DND-41 (cell line): ENCODE data around the gene MDH1B.

Source experiments
- ATAC-seq: fragments of 200-7000 bp; cut with Tn5 transposase; 3 replicates; pipeline ENCODE4 v1.9.1; 2021; ENCODE audit warnings: low read depth; ENCODE audit not compliant: insufficient read depth
- DNase-seq: peaks from one replicate; pipeline ENCODE4 v3.0.0-alpha.2; 2020
- H2AFZ ChIP-seq: 2 replicates; pipeline ENCODE4 v1.6.0; 2012; ENCODE audit warnings: low read depth, low read length
- H3K27ac ChIP-seq: 2 replicates; pipeline ENCODE4 v1.5.1; 2012; ENCODE audit warnings: low read length, inconsistent platforms
- H3K27me3 ChIP-seq: fragments of 200-600 bp; sonication (generic); 2 replicates; pipeline ENCODE4 v1.6.0; 2012; ENCODE audit warnings: low read length, mild to moderate bottlenecking, inconsistent platforms; ENCODE audit not compliant: insufficient read depth, poor library complexity
- H3K36me3 ChIP-seq: 2 replicates; pipeline ENCODE4 v1.5.1; 2012; ENCODE audit warnings: low read length, inconsistent platforms; ENCODE audit not compliant: insufficient read depth
- H3K4me1 ChIP-seq: 2 replicates; pipeline ENCODE4 v1.5.1; 2012; ENCODE audit warnings: mild to moderate bottlenecking, low read length; ENCODE audit not compliant: insufficient read depth
- H3K4me2 ChIP-seq: 2 replicates; pipeline ENCODE4 v1.6.0; 2012; ENCODE audit warnings: mild to moderate bottlenecking, moderate library complexity, low read length, inconsistent platforms; ENCODE audit not compliant: insufficient read depth
- H3K4me3 ChIP-seq, 2 experiments: fragments of 200-600 bp in 1 of 2; shearing (Covaris generic) in 1 of 2; 2 replicates each; pipeline ENCODE4 v1.5.1; 2012 to 2016; ENCODE audit warnings: inconsistent platforms in 2 of 2, low read length in 2 of 2, mild to moderate bottlenecking in 2 of 2, low read depth in 1 of 2, moderate library complexity in 1 of 2
- H3K79me2 ChIP-seq: 2 replicates; pipeline ENCODE4 v1.6.0; 2012; ENCODE audit warnings: low read length, inconsistent platforms; ENCODE audit not compliant: insufficient read depth
- H3K9ac ChIP-seq: 2 replicates; pipeline ENCODE4 v1.6.0; 2012; ENCODE audit warnings: low read depth, mild to moderate bottlenecking, inconsistent platforms, low read length, moderate library complexity
- H3K9me3 ChIP-seq: 2 replicates; pipeline ENCODE4 v1.5.1; 2012; ENCODE audit warnings: low read length, moderate library complexity, mild to moderate bottlenecking, inconsistent platforms; ENCODE audit not compliant: insufficient read depth, severe bottlenecking
- H4K20me1 ChIP-seq: 2 replicates; pipeline ENCODE4 v1.6.0; 2012; ENCODE audit warnings: low read length; ENCODE audit not compliant: insufficient read depth
- CTCF ChIP-seq: IDR thresholded peaks from 2 replicates; pipeline ENCODE4 v1.5.1; 2012; ENCODE audit warnings: borderline replicate concordance, low read length, moderate library complexity, mild to moderate bottlenecking; ENCODE audit not compliant: poor library complexity, severe bottlenecking; ENCODE audit errors: extremely low read depth
- EZH2 ChIP-seq: IDR thresholded peaks from 3 replicates; pipeline ENCODE4 v1.6.1; 2012; ENCODE audit warnings: borderline replicate concordance, low read depth, mild to moderate bottlenecking, moderate library complexity, low read length, inconsistent platforms; ENCODE audit not compliant: severe bottlenecking

Gene MDH1B

GRCh38 chr2:206736935-206737334, 28.2 kb downstream of the MDH1B start:
- no peaks in the 10 kb centered on the region for H3K27me3 ChIP-seq
- H3K27ac ChIP-seq: no peak overlapping the region
- ATAC-seq (no peak), DNase-seq (no peak)
- H2AFZ ChIP-seq: no peak overlapping the region
- H3K36me3 ChIP-seq: no peaks in the 10 kb centered on the region
- no peak overlapping the region for H3K9ac ChIP-seq
- no peaks in the 10 kb centered on the region for H4K20me1 ChIP-seq
- H3K9me3 ChIP-seq: no peaks in the 10 kb centered on the region
- no peaks in the 10 kb centered on the region for H3K4me1 ChIP-seq
- TF ChIP-seq CTCF: no peak
- no peak for TF ChIP-seq EZH2
- no peak overlapping the region for H3K4me2 ChIP-seq
- H3K4me3 ChIP-seq: no peak overlapping the region
- H3K79me2 ChIP-seq: no peaks in the 10 kb centered on the region

GRCh38 chr2:206733341-206733740, 31.8 kb downstream of the MDH1B start:
- Histone ChIP-seq H3K4me1 (no peaks in the 10 kb centered on the region), H3K9ac (no peak overlapping the region), H3K4me2 (no peak overlapping the region), H3K36me3 (no peaks in the 10 kb centered on the region), H3K79me2 (no peaks in the 10 kb centered on the region), H3K9me3 (no peaks in the 10 kb centered on the region), H4K20me1 (no peaks in the 10 kb centered on the region), H2AFZ (no peak overlapping the region), H3K4me3 (no peak overlapping the region), H3K27ac (no peak overlapping the region), H3K27me3 (no peaks in the 10 kb centered on the region)
- TF ChIP-seq CTCF (no peak), EZH2 (no peak)
- DNase-seq (no peak), ATAC-seq (no peak)

- no peak overlapping the region for H3K4me3 ChIP-seq
- H3K27me3 ChIP-seq: no peaks in the 10 kb centered on the region
- no peaks in the 10 kb centered on the region for H3K9me3 ChIP-seq
- ATAC-seq (no peak), DNase-seq (no peak)
- no peaks in the 10 kb centered on the region for H3K4me1 ChIP-seq
- H3K4me2 ChIP-seq: no peak overlapping the region
- TF ChIP-seq EZH2 (no peak), CTCF (no peak)
- no peaks in the 10 kb centered on the region for H4K20me1 ChIP-seq
- H3K27ac ChIP-seq: no peak overlapping the region
- no peak overlapping the region for H2AFZ ChIP-seq
- no peaks in the 10 kb centered on the region for H3K36me3 ChIP-seq
- H3K9ac ChIP-seq: no peak overlapping the region
- H3K79me2 ChIP-seq: no peaks in the 10 kb centered on the region
Measured at GRCh38 chr2:206728277-206729199, 36.6 kb downstream of the MDH1B start.
